HFFc6 (cell line): ENCODE results near the gene IMMP2L. TPM values are rescaled to one million over a fixed set of nuclear protein-coding genes. Genes with fewer than 3 reads are reported as not detected.
A peak's percentile ranks its signal among the peaks of the same experiment; 100 is the strongest.

ENCODE experiments used
- DNase-seq: peaks from one replicate; pipeline ENCODE4 v3.0.0-alpha.2; 2018
- H3K27ac Mint-ChIP-seq: 2 replicates; pipeline ENCODE4 v1.8.0; 2020; ENCODE audit warnings: mild to moderate bottlenecking, mixed read lengths
- H3K27me3 Mint-ChIP-seq: 2 replicates; pipeline ENCODE4 v1.8.0; 2021; ENCODE audit warnings: mild to moderate bottlenecking, moderate library complexity, mixed read lengths; ENCODE audit not compliant: insufficient read depth
- H3K36me3 Mint-ChIP-seq: 2 replicates; pipeline ENCODE4 v1.8.0; 2021; ENCODE audit warnings: low read depth, mixed read lengths
- H3K4me1 Mint-ChIP-seq: 2 replicates; pipeline ENCODE4 v1.8.0; 2020; ENCODE audit warnings: low read depth, mixed read lengths
- H3K4me3 Mint-ChIP-seq: 2 replicates; pipeline ENCODE4 v1.8.0; 2020; ENCODE audit warnings: mild to moderate bottlenecking, moderate library complexity, mixed read lengths
- H3K9me3 Mint-ChIP-seq: 2 replicates; pipeline ENCODE4 v1.8.0; 2020; ENCODE audit warnings: mild to moderate bottlenecking, mixed read lengths
- total RNA-seq, 6 experiments: library from RNA; stranded (reverse); fragmentation: NEBNext Ultra II Directional; extraction: Animal tissue kit (Norgen Biotek cat#: 25700); gene quantifications; 2 replicates in 1 of 6; 3 replicates in 5 of 6; pipeline ENCODE4 v1.2.3, GENCODE V29; 2021
- TF ChIP-seq, protein P1 (sequence below): fragments of 200-600 bp; sonication (generic); IDR thresholded peaks from 2 replicates; pipeline ENCODE4 v1.5.0; 2021; ENCODE audit warnings: antibody characterized with exemption, mild to moderate bottlenecking

The IMMP2L gene
- total RNA-seq, 6 experiments from 2014 or later, result 7.2 to 13.6 (median 10.1) TPM

DNA sequence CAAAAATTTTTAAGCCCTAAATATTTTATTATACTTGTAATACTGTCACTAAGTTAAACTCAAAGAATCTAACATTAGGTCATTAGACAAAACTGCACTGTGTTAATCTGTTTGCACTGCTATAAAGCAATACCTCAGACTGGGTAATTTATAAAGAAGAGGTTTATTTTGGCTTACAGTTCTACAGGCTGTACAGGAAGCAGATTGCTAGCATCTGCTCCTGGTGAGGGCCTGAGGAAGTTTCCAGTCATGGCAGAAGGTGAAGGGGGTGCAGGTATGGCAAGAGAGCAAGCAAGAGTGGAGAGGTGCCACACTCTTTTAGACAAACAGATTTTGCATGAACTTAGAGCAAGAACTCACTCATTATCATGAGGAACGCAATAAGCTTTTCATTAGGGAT lies 125.7 kb downstream of the IMMP2L start:
- peaks cover 19% of the 10 kb centered on the region; the same call in 1 of the 2 replicates for H3K36me3 Mint-ChIP-seq
- DNase-seq, result no peak

DNA sequence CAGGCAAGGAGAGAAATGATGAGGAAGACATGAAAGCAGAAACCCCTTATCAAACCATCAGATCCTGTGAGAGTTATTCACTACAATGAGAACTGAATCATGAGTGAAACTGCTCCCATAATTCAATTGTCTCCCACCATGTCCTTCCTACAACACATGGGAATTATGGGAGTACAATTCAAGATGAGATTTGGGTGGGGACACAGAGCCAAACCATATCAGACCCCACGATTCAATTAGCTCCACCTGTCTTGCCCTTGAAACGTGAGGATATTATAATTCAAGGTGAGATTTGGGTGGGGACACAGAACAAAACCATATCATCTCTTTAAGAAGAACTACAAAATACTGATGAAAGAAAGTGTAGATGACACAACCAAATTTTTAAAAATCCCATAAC lies 128.9 kb downstream of the IMMP2L start:
- Mint-ChIP-seq H3K27me3 (no peaks in the 10 kb centered on the region), H3K4me1 (peaks cover 26% of the 10 kb centered on the region), H3K36me3 (peaks cover 14% of the 10 kb centered on the region; the same call in 1 of the 2 replicates), H3K4me3 (no peak overlapping the region), H3K9me3 (no peaks in the 10 kb centered on the region; the same call in 1 of the 2 replicates), H3K27ac (no peak overlapping the region)
- TF ChIP-seq, protein P1, sequence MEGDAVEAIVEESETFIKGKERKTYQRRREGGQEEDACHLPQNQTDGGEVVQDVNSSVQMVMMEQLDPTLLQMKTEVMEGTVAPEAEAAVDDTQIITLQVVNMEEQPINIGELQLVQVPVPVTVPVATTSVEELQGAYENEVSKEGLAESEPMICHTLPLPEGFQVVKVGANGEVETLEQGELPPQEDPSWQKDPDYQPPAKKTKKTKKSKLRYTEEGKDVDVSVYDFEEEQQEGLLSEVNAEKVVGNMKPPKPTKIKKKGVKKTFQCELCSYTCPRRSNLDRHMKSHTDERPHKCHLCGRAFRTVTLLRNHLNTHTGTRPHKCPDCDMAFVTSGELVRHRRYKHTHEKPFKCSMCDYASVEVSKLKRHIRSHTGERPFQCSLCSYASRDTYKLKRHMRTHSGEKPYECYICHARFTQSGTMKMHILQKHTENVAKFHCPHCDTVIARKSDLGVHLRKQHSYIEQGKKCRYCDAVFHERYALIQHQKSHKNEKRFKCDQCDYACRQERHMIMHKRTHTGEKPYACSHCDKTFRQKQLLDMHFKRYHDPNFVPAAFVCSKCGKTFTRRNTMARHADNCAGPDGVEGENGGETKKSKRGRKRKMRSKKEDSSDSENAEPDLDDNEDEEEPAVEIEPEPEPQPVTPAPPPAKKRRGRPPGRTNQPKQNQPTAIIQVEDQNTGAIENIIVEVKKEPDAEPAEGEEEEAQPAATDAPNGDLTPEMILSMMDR, result no peak
- no peak for DNase-seq

More for the DNA sequence above, 125.7 kb downstream of the IMMP2L start:
- TF ChIP-seq, protein P1, result no peak
- Mint-ChIP-seq H3K9me3 (no peaks in the 10 kb centered on the region; the same call in 1 of the 2 replicates), H3K4me3 (no peak overlapping the region), H3K4me1 (peaks cover 30% of the 10 kb centered on the region), H3K27ac (no peak overlapping the region), H3K27me3 (no peaks in the 10 kb centered on the region)

DNA sequence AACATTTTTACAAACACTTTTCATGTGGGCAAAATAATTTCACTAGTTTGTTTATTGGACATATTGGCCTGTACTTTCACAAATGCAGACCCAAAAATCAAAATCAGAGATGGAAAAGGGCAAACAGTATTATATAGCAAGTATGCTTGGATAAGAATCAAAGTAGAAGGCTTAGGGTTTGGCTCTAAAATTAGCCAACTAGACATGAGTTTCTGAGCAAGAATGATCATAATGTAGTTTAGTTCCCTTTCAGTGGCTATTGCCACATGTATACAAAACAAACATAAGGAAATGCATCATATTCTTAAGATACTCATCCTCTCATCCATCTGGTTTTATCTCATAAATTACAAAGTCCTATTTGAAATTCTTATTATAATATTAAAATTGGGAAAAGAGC lies 132.5 kb downstream of the IMMP2L start:
- peaks cover 14% of the 10 kb centered on the region; the same call in 1 of the 2 replicates for H3K36me3 Mint-ChIP-seq
- DNase-seq, result peak; percentile 46

DNA sequence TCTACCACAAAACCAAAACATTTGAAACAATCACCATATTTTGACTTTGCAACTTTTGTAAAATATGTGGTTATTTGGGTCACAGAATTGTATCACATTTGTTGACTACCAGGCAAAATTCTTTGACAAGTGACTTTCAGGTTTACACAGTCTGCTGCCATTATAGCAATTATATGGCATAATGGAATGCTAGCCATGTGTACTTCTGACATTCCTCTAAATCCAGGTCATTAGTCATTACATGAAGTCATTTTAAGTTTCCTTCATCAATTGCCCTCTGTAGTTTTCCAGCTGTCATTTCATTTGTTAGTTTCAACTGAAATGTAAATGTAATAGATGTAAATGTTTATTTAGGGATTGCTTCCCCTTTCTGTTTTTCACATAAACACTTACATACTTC lies 137.5 kb downstream of the IMMP2L start:
- peak; percentile 52 for DNase-seq
- Mint-ChIP-seq H3K4me1 (peaks cover 36% of the 10 kb centered on the region), H3K4me3 (peak overlapping the region; percentile 42; the same call in 1 of the 2 replicates), H3K27ac (peak overlapping the region; percentile 34; the same call in 1 of the 2 replicates), H3K27me3 (no peaks in the 10 kb centered on the region), H3K9me3 (peaks cover 5% of the 10 kb centered on the region; the same call in 1 of the 2 replicates), H3K36me3 (no peaks in the 10 kb centered on the region)
- TF ChIP-seq, protein P1, result no peak

More for the DNA sequence above, 132.5 kb downstream of the IMMP2L start:
- Mint-ChIP-seq H3K4me3 (no peak overlapping the region), H3K27me3 (no peaks in the 10 kb centered on the region), H3K27ac (peak overlapping the region; percentile 56), H3K9me3 (no peaks in the 10 kb centered on the region; the same call in 1 of the 2 replicates), H3K4me1 (peaks cover 27% of the 10 kb centered on the region)
- TF ChIP-seq, protein P1, result no peak

DNA sequence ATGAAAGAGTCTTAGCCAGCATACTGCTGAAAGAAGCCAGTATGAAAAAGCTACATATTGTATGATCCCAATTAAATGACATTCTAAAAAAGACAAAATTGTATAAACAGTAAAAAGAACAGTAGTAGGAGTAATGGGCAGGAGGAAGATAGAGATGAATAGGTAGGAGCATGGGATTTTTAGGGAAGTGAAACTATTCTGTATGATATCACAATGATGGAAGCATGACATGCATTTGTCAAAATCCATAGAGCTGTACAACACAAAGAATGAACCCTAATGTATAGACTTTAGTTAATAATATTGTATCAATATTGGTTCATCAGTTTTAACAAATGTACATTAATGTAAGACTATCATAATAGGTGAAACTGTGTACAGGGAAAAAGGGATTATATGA lies 147.9 kb downstream of the IMMP2L start:
- H3K36me3 Mint-ChIP-seq, result peaks cover 11% of the 10 kb centered on the region
- no peak overlapping the region for H3K4me3 Mint-ChIP-seq
- TF ChIP-seq, protein P1, result no peak
- H3K27ac Mint-ChIP-seq, result no peak overlapping the region
- no peak for DNase-seq
- H3K27me3 Mint-ChIP-seq, result no peaks in the 10 kb centered on the region
- no peaks in the 10 kb centered on the region for H3K9me3 Mint-ChIP-seq
- H3K4me1 Mint-ChIP-seq, result peaks cover 24% of the 10 kb centered on the region
